SK-N-SH treated with all-trans-retinoic acid at 6 μM for 48 hours (cell line): Measurements from ENCODE around the gene RNU1-3.
"Not testable (repeated sequence)": the region's sequence is repeated elsewhere in the genome, so short reads cannot be mapped to it uniquely, and the experiment has no call there.

Source experiments
- BACH2 ChIP-seq: fragments of 250-450 bp; sonication (Bioruptor Pico); IDR thresholded peaks from 2 replicates; pipeline ENCODE4 v1.9.0; 2021; ENCODE audit warnings: mild to moderate bottlenecking, borderline replicate concordance
- OSR1 ChIP-seq: fragments of 250-450 bp; sonication (Bioruptor Pico); IDR thresholded peaks from 2 replicates; pipeline ENCODE4 v1.8.0; 2022; ENCODE audit warnings: moderate library complexity, mild to moderate bottlenecking, inconsistent platforms
- PPARA ChIP-seq: fragments of 250-450 bp; sonication (Bioruptor Pico); IDR thresholded peaks from 2 replicates; pipeline ENCODE4 v1.5.0; 2020; ENCODE audit warnings: mild to moderate bottlenecking, borderline replicate concordance
- RARB ChIP-seq: fragments of 250-450 bp; sonication (Bioruptor Pico); IDR thresholded peaks from 2 replicates; pipeline ENCODE4 v1.8.0; 2021; ENCODE audit warnings: mild to moderate bottlenecking, moderate library complexity
- TCF4 ChIP-seq: fragments of 250-450 bp; sonication (Bioruptor Pico); IDR thresholded peaks from 2 replicates; pipeline ENCODE4 v1.8.0; 2021; ENCODE audit warnings: mild to moderate bottlenecking, moderate library complexity, borderline replicate concordance
- TOX ChIP-seq: fragments of 250-450 bp; sonication (Bioruptor Pico); IDR thresholded peaks from 2 replicates; pipeline ENCODE4 v1.8.0; 2021; ENCODE audit warnings: mild to moderate bottlenecking, moderate library complexity, borderline replicate concordance
- ZFP3 ChIP-seq: fragments of 250-450 bp; sonication (Bioruptor Pico); IDR thresholded peaks from 2 replicates; pipeline ENCODE4 v1.5.0; 2020; ENCODE audit warnings: mild to moderate bottlenecking, moderate library complexity
- ZNF565 ChIP-seq: fragments of 450-650 bp; formaldehyde crosslinking; conservative IDR thresholded peaks from 2 replicates; pipeline ENCODE4 v1.5.0; 2020; ENCODE audit warnings: low read depth, mild to moderate bottlenecking, moderate library complexity
- TF ChIP-seq, protein P1 (sequence below): fragments of 250-450 bp; sonication (Bioruptor Pico); IDR thresholded peaks from 2 replicates; pipeline ENCODE4 v1.8.0; 2021; ENCODE audit warnings: low read depth, mild to moderate bottlenecking, moderate library complexity, borderline replicate concordance
- TF ChIP-seq, protein P2 (sequence below): fragments of 250-450 bp; sonication (Bioruptor Pico); IDR thresholded peaks from 2 replicates; pipeline ENCODE4 v1.5.1; 2020; ENCODE audit warnings: low read depth, mild to moderate bottlenecking, moderate library complexity

- TF ChIP-seq OSR1 (CRISPR knock-in tag); TCF4; BACH2 (CRISPR knock-in tag); ZFP3 (CRISPR knock-in tag); RARB; ZNF565 (CRISPR knock-in tag); TOX (CRISPR knock-in tag); PPARA (CRISPR knock-in tag): not testable (repeated sequence)
- TF ChIP-seq, protein P1, sequence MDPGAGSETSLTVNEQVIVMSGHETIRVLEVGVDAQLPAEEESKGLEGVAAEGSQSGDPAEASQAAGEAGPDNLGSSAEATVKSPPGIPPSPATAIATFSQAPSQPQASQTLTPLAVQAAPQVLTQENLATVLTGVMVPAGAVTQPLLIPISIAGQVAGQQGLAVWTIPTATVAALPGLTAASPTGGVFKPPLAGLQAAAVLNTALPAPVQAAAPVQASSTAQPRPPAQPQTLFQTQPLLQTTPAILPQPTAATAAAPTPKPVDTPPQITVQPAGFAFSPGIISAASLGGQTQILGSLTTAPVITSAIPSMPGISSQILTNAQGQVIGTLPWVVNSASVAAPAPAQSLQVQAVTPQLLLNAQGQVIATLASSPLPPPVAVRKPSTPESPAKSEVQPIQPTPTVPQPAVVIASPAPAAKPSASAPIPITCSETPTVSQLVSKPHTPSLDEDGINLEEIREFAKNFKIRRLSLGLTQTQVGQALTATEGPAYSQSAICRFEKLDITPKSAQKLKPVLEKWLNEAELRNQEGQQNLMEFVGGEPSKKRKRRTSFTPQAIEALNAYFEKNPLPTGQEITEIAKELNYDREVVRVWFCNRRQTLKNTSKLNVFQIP, result not testable (repeated sequence)
- TF ChIP-seq, protein P2, sequence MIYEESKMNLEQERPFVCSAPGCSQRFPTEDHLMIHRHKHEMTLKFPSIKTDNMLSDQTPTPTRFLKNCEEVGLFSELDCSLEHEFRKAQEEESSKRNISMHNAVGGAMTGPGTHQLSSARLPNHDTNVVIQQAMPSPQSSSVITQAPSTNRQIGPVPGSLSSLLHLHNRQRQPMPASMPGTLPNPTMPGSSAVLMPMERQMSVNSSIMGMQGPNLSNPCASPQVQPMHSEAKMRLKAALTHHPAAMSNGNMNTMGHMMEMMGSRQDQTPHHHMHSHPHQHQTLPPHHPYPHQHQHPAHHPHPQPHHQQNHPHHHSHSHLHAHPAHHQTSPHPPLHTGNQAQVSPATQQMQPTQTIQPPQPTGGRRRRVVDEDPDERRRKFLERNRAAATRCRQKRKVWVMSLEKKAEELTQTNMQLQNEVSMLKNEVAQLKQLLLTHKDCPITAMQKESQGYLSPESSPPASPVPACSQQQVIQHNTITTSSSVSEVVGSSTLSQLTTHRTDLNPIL, result not testable (repeated sequence)
Observed at GRCh38 chr1:16694308-16694702, 27.6 kb upstream of the RNU1-3 start.
